ENCODE data around the gene FMR1.

GRCh38 chrX:147923605-147924004, 11.9 kb downstream of the FMR1 start:
- no peak for TF ChIP-seq CTCF (IDR thresholded peaks at IDR 0.05)
- no peak for TF ChIP-seq POLR2A (IDR thresholded peaks at IDR 0.05)
